ENCODE measurements around the gene ANKRD13D. TPM values are rescaled to one million over a fixed set of nuclear protein-coding genes. Genes with fewer than 3 reads are reported as not detected.

The ANKRD13D gene
- polyA plus RNA-seq, 1 experiment = 14.4 TPM

DNA sequence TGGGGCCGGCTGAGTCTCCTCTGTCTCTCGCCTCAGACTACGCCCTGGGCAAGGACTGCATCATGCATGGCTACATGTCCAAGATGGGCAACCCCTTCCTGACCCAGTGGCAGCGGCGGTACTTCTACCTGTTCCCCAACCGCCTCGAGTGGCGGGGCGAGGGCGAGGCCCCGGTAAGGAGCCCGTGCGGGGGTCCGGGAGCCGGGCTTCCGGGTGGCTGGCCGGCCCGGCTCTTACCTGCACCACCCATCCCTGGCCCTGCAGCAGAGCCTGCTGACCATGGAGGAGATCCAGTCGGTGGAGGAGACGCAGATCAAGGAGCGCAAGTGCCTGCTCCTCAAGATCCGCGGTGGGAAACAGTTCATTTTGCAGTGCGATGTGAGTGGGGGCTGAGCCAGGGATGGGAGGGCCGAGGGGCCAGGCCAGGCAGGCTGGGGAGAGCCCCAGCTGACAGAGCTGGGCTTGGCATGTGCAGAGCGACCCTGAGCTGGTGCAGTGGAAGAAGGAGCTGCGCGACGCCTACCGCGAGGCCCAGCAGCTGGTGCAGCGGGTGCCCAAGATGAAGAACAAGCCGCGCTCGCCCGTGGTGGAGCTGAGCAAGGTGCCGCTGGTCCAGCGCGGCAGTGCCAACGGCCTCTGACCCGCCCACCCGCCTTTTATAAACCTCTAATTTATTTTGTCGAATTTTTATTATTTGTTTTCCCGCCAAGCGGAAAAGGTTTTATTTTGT, 4.1 kb upstream of the ANKRD13D start:
- no peak for DNase-seq (ENCODE audit: low read depth, low spot score)
- H3K27ac ChIP-seq (ENCODE audit: low read depth, low read length) = no peak overlapping the region
- no peaks in the 10 kb centered on the region; the same call in 1 of the 2 replicates for H3K9me3 ChIP-seq (ENCODE audit: control insufficient read depth, insufficient read depth, low read length)
- no peak overlapping the region for H3K4me3 ChIP-seq (ENCODE audit: low read depth, low read length)
- ChIA-PET CTCF (no interaction called here), POLR2A (no interaction called here)
- no peaks in the 10 kb centered on the region for H3K27me3 ChIP-seq (ENCODE audit: control insufficient read depth, insufficient read depth, low read length)
- TF ChIP-seq, protein P1, sequence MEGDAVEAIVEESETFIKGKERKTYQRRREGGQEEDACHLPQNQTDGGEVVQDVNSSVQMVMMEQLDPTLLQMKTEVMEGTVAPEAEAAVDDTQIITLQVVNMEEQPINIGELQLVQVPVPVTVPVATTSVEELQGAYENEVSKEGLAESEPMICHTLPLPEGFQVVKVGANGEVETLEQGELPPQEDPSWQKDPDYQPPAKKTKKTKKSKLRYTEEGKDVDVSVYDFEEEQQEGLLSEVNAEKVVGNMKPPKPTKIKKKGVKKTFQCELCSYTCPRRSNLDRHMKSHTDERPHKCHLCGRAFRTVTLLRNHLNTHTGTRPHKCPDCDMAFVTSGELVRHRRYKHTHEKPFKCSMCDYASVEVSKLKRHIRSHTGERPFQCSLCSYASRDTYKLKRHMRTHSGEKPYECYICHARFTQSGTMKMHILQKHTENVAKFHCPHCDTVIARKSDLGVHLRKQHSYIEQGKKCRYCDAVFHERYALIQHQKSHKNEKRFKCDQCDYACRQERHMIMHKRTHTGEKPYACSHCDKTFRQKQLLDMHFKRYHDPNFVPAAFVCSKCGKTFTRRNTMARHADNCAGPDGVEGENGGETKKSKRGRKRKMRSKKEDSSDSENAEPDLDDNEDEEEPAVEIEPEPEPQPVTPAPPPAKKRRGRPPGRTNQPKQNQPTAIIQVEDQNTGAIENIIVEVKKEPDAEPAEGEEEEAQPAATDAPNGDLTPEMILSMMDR (IDR thresholded peaks at IDR 0.05; ENCODE audit: low read depth, low read length) = no peak

DNA sequence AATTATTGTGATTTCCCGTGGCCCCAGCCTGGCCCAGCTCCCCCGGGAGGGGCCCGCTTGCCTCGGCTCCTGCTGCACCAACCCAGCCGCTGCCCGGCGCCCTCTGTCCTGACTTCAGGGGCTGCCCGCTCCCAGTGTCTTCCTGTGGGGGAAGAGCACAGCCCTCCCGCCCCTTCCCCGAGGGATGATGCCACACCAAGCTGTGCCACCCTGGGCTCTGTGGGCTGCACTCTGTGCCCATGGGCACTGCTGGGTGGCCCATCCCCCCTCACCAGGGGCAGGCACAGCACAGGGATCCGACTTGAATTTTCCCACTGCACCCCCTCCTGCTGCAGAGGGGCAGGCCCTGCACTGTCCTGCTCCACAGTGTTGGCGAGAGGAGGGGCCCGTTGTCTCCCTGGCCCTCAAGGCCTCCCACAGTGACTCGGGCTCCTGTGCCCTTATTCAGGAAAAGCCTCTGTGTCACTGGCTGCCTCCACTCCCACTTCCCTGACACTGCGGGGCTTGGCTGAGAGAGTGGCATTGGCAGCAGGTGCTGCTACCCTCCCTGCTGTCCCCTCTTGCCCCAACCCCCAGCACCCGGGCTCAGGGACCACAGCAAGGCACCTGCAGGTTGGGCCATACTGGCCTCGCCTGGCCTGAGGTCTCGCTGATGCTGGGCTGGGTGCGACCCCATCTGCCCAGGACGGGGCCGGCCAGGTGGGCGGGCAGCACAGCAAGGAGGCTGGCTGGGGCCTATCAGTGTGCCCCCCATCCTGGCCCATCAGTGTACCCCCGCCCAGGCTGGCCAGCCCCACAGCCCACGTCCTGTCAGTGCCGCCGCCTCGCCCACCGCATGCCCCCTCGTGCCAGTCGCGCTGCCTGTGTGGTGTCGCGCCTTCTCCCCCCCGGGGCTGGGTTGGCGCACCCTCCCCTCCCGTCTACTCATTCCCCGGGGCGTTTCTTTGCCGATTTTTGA, 3.3 kb upstream of the ANKRD13D start:
- CTCF ChIA-PET = no interaction called here
- Histone ChIP-seq H3K9me3 (ENCODE audit: control insufficient read depth, insufficient read depth, low read length) (no peaks in the 10 kb centered on the region; the same call in 1 of the 2 replicates), H3K4me3 (ENCODE audit: low read depth, low read length) (no peak overlapping the region), H3K27me3 (ENCODE audit: control insufficient read depth, insufficient read depth, low read length) (no peaks in the 10 kb centered on the region), H3K27ac (ENCODE audit: low read depth, low read length) (no peak overlapping the region)
- no peak for DNase-seq (ENCODE audit: low read depth, low spot score)
- TF ChIP-seq, protein P1 (IDR thresholded peaks at IDR 0.05; ENCODE audit: low read depth, low read length) = no peak
- POLR2A ChIA-PET = no interaction called here

- no peak overlapping the region for H3K4me3 ChIP-seq (ENCODE audit: low read depth, low read length)
- DNase-seq (ENCODE audit: low read depth, low spot score) = no peak
- TF ChIP-seq, protein P1 (IDR thresholded peaks at IDR 0.05; ENCODE audit: low read depth, low read length) = no peak
- H3K9me3 ChIP-seq (ENCODE audit: control insufficient read depth, insufficient read depth, low read length) = no peaks in the 10 kb centered on the region; the same call in 1 of the 2 replicates
- H3K27me3 ChIP-seq (ENCODE audit: control insufficient read depth, insufficient read depth, low read length) = no peaks in the 10 kb centered on the region
- CTCF ChIA-PET = no interaction called here
- POLR2A ChIA-PET = no interaction called here
- H3K27ac ChIP-seq (ENCODE audit: low read depth, low read length) = peak overlapping the region; percentile 21
Measured at GRCh38 chr11:67286621-67287333, 2.3 kb upstream of the ANKRD13D start.

GRCh38 chr11:67287355-67288197, 1.5 kb upstream of the ANKRD13D start:
- POLR2A ChIA-PET = interaction anchor here (1.0 to 2.6 kb wide), 7 partner anchors 9 to 48 kb away, joined by 3 to 20 read pairs (median 5); partner anchors contain the start of gene SSH3
- TF ChIP-seq, protein P1 (IDR thresholded peaks at IDR 0.05; ENCODE audit: low read depth, low read length) = no peak

More at GRCh38 chr11:67287355-67288197, 1.5 kb upstream of the ANKRD13D start:
- H3K4me3 ChIP-seq (ENCODE audit: low read depth, low read length) = peak overlapping the region; percentile 76
- CTCF ChIA-PET = interaction anchor here (1.2 to 2.3 kb wide), 2 partner anchors 25 to 33 kb away, joined by 3 to 16 read pairs; no protein-coding TSS in a partner anchor
- no peak for DNase-seq (ENCODE audit: low read depth, low spot score)
- H3K27me3 ChIP-seq (ENCODE audit: control insufficient read depth, insufficient read depth, low read length) = no peaks in the 10 kb centered on the region
- H3K9me3 ChIP-seq (ENCODE audit: control insufficient read depth, insufficient read depth, low read length) = no peaks in the 10 kb centered on the region; the same call in 1 of the 2 replicates
- peak overlapping the region; percentile 97 for H3K27ac ChIP-seq (ENCODE audit: low read depth, low read length)

All from AG04450 (cell line).